ENCODE measurements around the gene PTPN18.
"Not testable (repeated sequence)": the region's sequence is repeated elsewhere in the genome, so short reads cannot be mapped to it uniquely, and the experiment has no call there.

Gene PTPN18

GRCh38 chr2:130391058-130391871 is 35.4 kb downstream of the PTPN18 start:
- peak; percentile 74 for DNase-seq (ENCODE audit: extremely low spot score)
- CTCF ChIA-PET: no interaction called here
- POLR2A ChIA-PET: interaction anchor here (0.6 to 2.5 kb wide), 5 partner anchors 13 to 54 kb away, joined by 3 to 12 read pairs (median 5); partner anchors contain the start of gene IMP4
- TF ChIP-seq ELF4 (IDR thresholded peaks at IDR 0.05) (no peak), HDGF (IDR thresholded peaks at IDR 0.05; ENCODE audit: borderline replicate concordance) (no peak), FOXM1 (IDR thresholded peaks at IDR 0.05; ENCODE audit: borderline replicate concordance) (no peak), L3MBTL2 (conservative IDR thresholded peaks at IDR 0.05) (peak; percentile 48), FOXA1 (IDR thresholded peaks at IDR 0.05) (no peak), ZNF384 (IDR thresholded peaks at IDR 0.05) (no peak), PKNOX1 (IDR thresholded peaks at IDR 0.05) (peak; percentile 96), NFRKB (IDR thresholded peaks at IDR 0.05) (no peak), TARDBP (IDR thresholded peaks at IDR 0.05) (no peak), FOXK2 (IDR thresholded peaks at IDR 0.05) (no peak), SUZ12 (IDR thresholded peaks at IDR 0.05) (no peak), ARNT (IDR thresholded peaks at IDR 0.05) (no peak), CTBP1 (IDR thresholded peaks at IDR 0.05; ENCODE audit: borderline replicate concordance) (no peak), SP1 (IDR thresholded peaks at IDR 0.05) (no peak)

- no peak for DNase-seq (ENCODE audit: extremely low spot score)
- CTCF ChIA-PET: no interaction called here
- TF ChIP-seq ZNF384 (IDR thresholded peaks at IDR 0.05): no peak
- no peak for TF ChIP-seq PKNOX1 (IDR thresholded peaks at IDR 0.05)
- TF ChIP-seq BHLHE40 (IDR thresholded peaks at IDR 0.05; ENCODE audit: borderline replicate concordance): no peak
- no peak for TF ChIP-seq FOXM1 (IDR thresholded peaks at IDR 0.05; ENCODE audit: borderline replicate concordance)
- no peak for TF ChIP-seq TARDBP (IDR thresholded peaks at IDR 0.05)
- TF ChIP-seq CTBP1 (IDR thresholded peaks at IDR 0.05; ENCODE audit: borderline replicate concordance): no peak
- no peak for TF ChIP-seq L3MBTL2 (conservative IDR thresholded peaks at IDR 0.05)
- TF ChIP-seq FOXK2 (IDR thresholded peaks at IDR 0.05): no peak
- no peak for TF ChIP-seq HDGF (IDR thresholded peaks at IDR 0.05; ENCODE audit: borderline replicate concordance)
- no peak for TF ChIP-seq ELF4 (IDR thresholded peaks at IDR 0.05)
- no peak for TF ChIP-seq FOXA1 (IDR thresholded peaks at IDR 0.05)
- no peak for TF ChIP-seq NFRKB (IDR thresholded peaks at IDR 0.05)
- no peak for TF ChIP-seq ARNT (IDR thresholded peaks at IDR 0.05)
- TF ChIP-seq SP1 (IDR thresholded peaks at IDR 0.05): no peak
- no peak for TF ChIP-seq SUZ12 (IDR thresholded peaks at IDR 0.05)
- no peak for TF ChIP-seq LEF1 (IDR thresholded peaks at IDR 0.05; ENCODE audit: borderline replicate concordance)
- POLR2A ChIA-PET: interaction anchor here (2.5 kb wide), 1 partner anchor 50 kb away, joined by 12 read pairs; the partner anchor contains the start of gene IMP4
Measured at GRCh38 chr2:130391872-130392670, 36.2 kb downstream of the PTPN18 start.

- CTCF ChIA-PET: no interaction called here
- no peak for TF ChIP-seq LEF1 (IDR thresholded peaks at IDR 0.05; ENCODE audit: borderline replicate concordance)
- no peak for TF ChIP-seq BHLHE40 (IDR thresholded peaks at IDR 0.05; ENCODE audit: borderline replicate concordance)
- TF ChIP-seq HDGF (IDR thresholded peaks at IDR 0.05; ENCODE audit: borderline replicate concordance): no peak
- POLR2A ChIA-PET: no interaction called here
- DNase-seq (ENCODE audit: extremely low spot score): no peak
Measured at GRCh38 chr2:130393318-130393910, 37.6 kb downstream of the PTPN18 start.

GRCh38 chr2:130406280-130406679 is 50.4 kb downstream of the PTPN18 start:
- CTCF ChIA-PET; POLR2A ChIA-PET; DNase-seq (ENCODE audit: extremely low spot score): not testable (repeated sequence)

GRCh38 chr2:130416693-130417092 is 60.8 kb downstream of the PTPN18 start:
- DNase-seq (ENCODE audit: extremely low spot score); CTCF ChIA-PET; POLR2A ChIA-PET: not testable (repeated sequence)

GRCh38 chr2:130418845-130419244 is 63.0 kb downstream of the PTPN18 start:
- CTCF ChIA-PET; DNase-seq (ENCODE audit: extremely low spot score); POLR2A ChIA-PET: not testable (repeated sequence)

Data from HEK293T (cell line).